HEK293 (cell line): ENCODE results near the gene LRCH1.

Experiments
- CTCF ChIA-PET: fragments of 350-600 bp; formaldehyde crosslinking; extraction: SDS; loops from one replicate; lab custom pipeline; 2021; ENCODE audit warnings: antibody characterized with exemption; lab: Yijun Ruan, JAX
- POLR2A ChIA-PET: fragments of 300-600 bp; formaldehyde crosslinking; extraction: SDS; loops from one replicate; lab custom pipeline; 2020; ENCODE audit warnings: antibody characterized with exemption, inconsistent platforms; lab: Yijun Ruan, JAX
- H3K27ac ChIP-seq: fragments of 200-500 bp; sonication (Bioruptor generic); 2 replicates; pipeline ENCODE4 v1.5.1; 2014; ENCODE audit warnings: low read depth, low read length, control low read depth, inconsistent platforms; ENCODE audit errors: extremely low read depth
- H3K36me3 ChIP-seq, 2 experiments: fragments of 200-500 bp in 1 of 2; sonication (Bioruptor generic) in 1 of 2; 1 replicate in 1 of 2; 2 replicates in 1 of 2; pipeline ENCODE4 v1.5.1; 2014 to 2017; ENCODE audit warnings: inconsistent platforms in 2 of 2, low read length in 2 of 2; ENCODE audit not compliant: control insufficient read depth in 2 of 2, insufficient read depth in 1 of 2
- H3K4me1 ChIP-seq: fragments of 200-500 bp; sonication (Bioruptor generic); 2 replicates; pipeline ENCODE4 v1.5.1; 2014; ENCODE audit warnings: mild to moderate bottlenecking, low read length, inconsistent platforms; ENCODE audit not compliant: control insufficient read depth, insufficient read depth
- H3K4me3 ChIP-seq: 2 replicates; pipeline ENCODE4 v1.5.1; 2011; ENCODE audit warnings: low read depth, mild to moderate bottlenecking, control low read depth, low read length, moderate library complexity
- H3K9me3 ChIP-seq: fragments of 200-500 bp; sonication (Bioruptor generic); 2 replicates; pipeline ENCODE4 v1.5.1; 2014; ENCODE audit warnings: low read depth, low read length, inconsistent platforms; ENCODE audit not compliant: control insufficient read depth, insufficient read depth
- HOXA7 ChIP-seq: sonication (generic); formaldehyde crosslinking; IDR thresholded peaks from 2 replicates; pipeline ENCODE4 v1.8.1; 2022; ENCODE audit warnings: missing genetic modification reagents, borderline replicate concordance
- MZF1 ChIP-seq: fragments of 450-650 bp; formaldehyde crosslinking; IDR thresholded peaks from 2 replicates; pipeline ENCODE4 v1.5.1; 2017; ENCODE audit warnings: missing biosample characterization, missing genetic modification characterization, borderline replicate concordance
- SALL2 ChIP-seq: fragments of 450-650 bp; formaldehyde crosslinking; IDR thresholded peaks from 2 replicates; pipeline ENCODE4 v1.5.0; 2017; ENCODE audit warnings: missing biosample characterization, mild to moderate bottlenecking, missing genetic modification characterization, borderline replicate concordance
- SCRT1 ChIP-seq: fragments of 450-650 bp; formaldehyde crosslinking; IDR thresholded peaks from 2 replicates; pipeline ENCODE4 v1.5.1; 2016; ENCODE audit warnings: missing biosample characterization, missing genetic modification characterization, borderline replicate concordance
- SCRT2 ChIP-seq: fragments of 450-650 bp; formaldehyde crosslinking; IDR thresholded peaks from 2 replicates; pipeline ENCODE4 v1.5.1; 2016; ENCODE audit warnings: missing biosample characterization, missing genetic modification characterization
- SP2 ChIP-seq: fragments of 450-650 bp; formaldehyde crosslinking; IDR thresholded peaks from 2 replicates; pipeline ENCODE4 v1.5.1; 2016; ENCODE audit warnings: missing biosample characterization, missing genetic modification characterization
- ZNF133 ChIP-seq: fragments of 450-650 bp; formaldehyde crosslinking; IDR thresholded peaks from 2 replicates; pipeline ENCODE4 v1.5.1; 2016; ENCODE audit warnings: missing biosample characterization, missing genetic modification characterization
- ZNF138 ChIP-seq: fragments of 450-650 bp; formaldehyde crosslinking; IDR thresholded peaks from 2 replicates; pipeline ENCODE4 v1.5.1; 2016; ENCODE audit warnings: missing biosample characterization, missing genetic modification characterization, borderline replicate concordance
- ZNF146 ChIP-seq: fragments of 450-650 bp; formaldehyde crosslinking; IDR thresholded peaks from 2 replicates; pipeline ENCODE4 v1.5.1; 2016; ENCODE audit warnings: missing biosample characterization, missing genetic modification characterization
- ZNF174 ChIP-seq: fragments of 450-650 bp; formaldehyde crosslinking; IDR thresholded peaks from 2 replicates; pipeline ENCODE4 v1.5.0; 2017; ENCODE audit warnings: missing biosample characterization, mild to moderate bottlenecking, missing genetic modification characterization
- ZNF248 ChIP-seq: fragments of 450-650 bp; formaldehyde crosslinking; IDR thresholded peaks from 2 replicates; pipeline ENCODE4 v1.5.1; 2017; ENCODE audit warnings: missing biosample characterization, missing genetic modification characterization
- ZNF311 ChIP-seq: fragments of 450-650 bp; formaldehyde crosslinking; IDR thresholded peaks from 2 replicates; pipeline ENCODE4 v1.5.1; 2017; ENCODE audit warnings: missing biosample characterization, missing genetic modification characterization, borderline replicate concordance
- ZNF335 ChIP-seq: fragments of 450-650 bp; formaldehyde crosslinking; conservative IDR thresholded peaks from 2 replicates; pipeline ENCODE4 v1.5.1; 2016; ENCODE audit warnings: missing biosample characterization, missing genetic modification characterization
- ZNF354C ChIP-seq: fragments of 450-650 bp; formaldehyde crosslinking; IDR thresholded peaks from 2 replicates; pipeline ENCODE4 v1.5.1; 2016; ENCODE audit warnings: missing biosample characterization, missing genetic modification characterization, low read depth, borderline replicate concordance
- ZNF394 ChIP-seq: fragments of 450-650 bp; formaldehyde crosslinking; IDR thresholded peaks from 2 replicates; pipeline ENCODE4 v1.5.1; 2016; ENCODE audit warnings: missing biosample characterization, missing genetic modification characterization, mild to moderate bottlenecking, moderate library complexity, borderline replicate concordance
- ZNF48 ChIP-seq: fragments of 450-650 bp; formaldehyde crosslinking; IDR thresholded peaks from 2 replicates; pipeline ENCODE4 v1.5.1; 2016; ENCODE audit warnings: missing biosample characterization, missing genetic modification characterization
- ZNF521 ChIP-seq: fragments of 450-650 bp; formaldehyde crosslinking; IDR thresholded peaks from 2 replicates; pipeline ENCODE4 v1.5.1; 2017; ENCODE audit warnings: missing biosample characterization, mild to moderate bottlenecking, missing genetic modification characterization
- ZNF549 ChIP-seq: fragments of 450-650 bp; IDR thresholded peaks from 2 replicates; pipeline ENCODE4 v1.5.1; 2018; ENCODE audit warnings: missing biosample characterization, missing genetic modification characterization, mild to moderate bottlenecking, inconsistent platforms, moderate library complexity
- ZNF558 ChIP-seq: fragments of 450-650 bp; formaldehyde crosslinking; IDR thresholded peaks from 2 replicates; pipeline ENCODE4 v1.5.1; 2016; ENCODE audit warnings: missing biosample characterization, missing genetic modification characterization
- ZNF621 ChIP-seq: fragments of 450-650 bp; formaldehyde crosslinking; IDR thresholded peaks from 2 replicates; pipeline ENCODE4 v1.5.1; 2017; ENCODE audit warnings: missing biosample characterization, missing genetic modification characterization
- ZNF76 ChIP-seq: fragments of 450-650 bp; formaldehyde crosslinking; IDR thresholded peaks from 2 replicates; pipeline ENCODE4; 2016; ENCODE audit warnings: low read depth, missing biosample characterization, missing genetic modification characterization, borderline replicate concordance
- ZSCAN30 ChIP-seq: fragments of 450-650 bp; IDR thresholded peaks from 2 replicates; pipeline ENCODE4 v1.5.1; 2018; ENCODE audit warnings: missing biosample characterization, mild to moderate bottlenecking, missing genetic modification characterization, moderate library complexity
- TF ChIP-seq, protein P1 (sequence below): fragments of 450-650 bp; formaldehyde crosslinking; optimal IDR thresholded peaks from 2 replicates; pipeline ENCODE3; 2016; ENCODE audit warnings: missing biosample characterization, mild to moderate bottlenecking, missing genetic modification characterization

LRCH1 gene

DNA sequence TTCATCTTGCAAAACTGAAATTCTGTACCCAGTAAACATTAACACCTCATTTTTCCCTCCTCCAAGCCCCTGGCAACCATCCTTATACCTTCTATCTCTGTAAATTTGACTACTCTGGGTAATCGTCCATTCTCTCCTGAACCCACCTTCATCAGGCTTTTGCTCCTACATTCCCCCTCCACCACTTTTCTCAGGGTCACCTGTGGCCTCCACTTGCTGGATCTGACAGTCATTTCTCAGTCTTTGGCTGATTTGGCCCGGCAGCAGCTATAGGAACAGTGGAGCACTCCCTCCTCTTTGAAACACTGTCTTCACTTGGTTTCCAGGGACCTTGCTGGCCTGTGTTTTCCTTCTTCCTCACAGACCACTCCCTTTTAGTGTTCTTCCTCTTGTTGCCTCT is 83.5 kb downstream of the LRCH1 start:
- CTCF ChIA-PET, result no interaction called here
- POLR2A ChIA-PET, result no interaction called here
- no peak overlapping the region for H3K4me3 ChIP-seq

DNA sequence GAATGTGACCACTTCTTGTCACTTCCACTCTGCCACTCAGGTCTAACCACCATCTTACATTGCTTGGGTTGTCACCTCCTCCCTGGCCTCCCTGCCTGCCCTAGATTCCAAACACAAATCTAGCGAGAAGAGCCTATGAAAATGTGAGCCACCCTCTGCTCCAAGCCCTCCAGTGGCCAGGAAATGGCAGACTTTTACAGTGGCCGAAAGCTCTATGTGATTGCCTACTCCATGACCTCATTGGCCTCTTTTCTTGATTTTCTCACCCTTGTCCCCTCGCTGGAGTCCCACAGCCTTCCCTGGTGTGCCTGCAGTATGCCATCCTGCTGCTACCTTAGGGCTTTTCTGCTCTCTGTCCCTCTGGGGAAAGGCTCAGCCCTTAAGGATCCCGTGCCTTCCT is 84.2 kb downstream of the LRCH1 start:
- H3K4me1 ChIP-seq, result peaks cover 6% of the 10 kb centered on the region; the same call in 1 of the 2 replicates
- TF ChIP-seq MZF1 (tag by site-specific recombination), result no peak
- TF ChIP-seq ZNF394 (tag by site-specific recombination), result no peak
- TF ChIP-seq SALL2 (tag by site-specific recombination), result no peak
- TF ChIP-seq ZNF354C (tag by site-specific recombination), result no peak
- no peak for TF ChIP-seq ZNF174 (tag by site-specific recombination)
- TF ChIP-seq ZNF558 (tag by site-specific recombination), result no peak
- no peak for TF ChIP-seq SCRT1
- TF ChIP-seq ZNF138, result no peak
- no peak for TF ChIP-seq ZNF335 (tag by site-specific recombination)
- no peak for TF ChIP-seq ZNF248 (tag by site-specific recombination)
- TF ChIP-seq ZNF621, result no peak
- no peak for TF ChIP-seq ZNF133 (tag by site-specific recombination)
- TF ChIP-seq ZSCAN30, result no peak
- no peak for TF ChIP-seq ZNF76
- no peak for TF ChIP-seq ZNF146 (tag by site-specific recombination)
- no peak for TF ChIP-seq ZNF311 (tag by site-specific recombination)
- TF ChIP-seq, all 188 proteins: peak for 0
- H3K27ac ChIP-seq, result no peak overlapping the region
- H3K4me3 ChIP-seq, result no peak overlapping the region
- H3K9me3 ChIP-seq, result no peaks in the 10 kb centered on the region
- POLR2A ChIA-PET, result no interaction called here
- CTCF ChIA-PET, result interaction anchor here (0.9 kb wide), 1 partner anchor 84 kb away, joined by 3 read pairs; no protein-coding TSS in a partner anchor
- H3K36me3 ChIP-seq, result no peaks in the 10 kb centered on the region

More for the DNA sequence above, 83.5 kb downstream of the LRCH1 start:
- TF ChIP-seq ZNF549 (tag by site-specific recombination) (no peak), SCRT1 (peak; percentile 95), SCRT2 (tag by site-specific recombination) (peak; percentile 97)
- TF ChIP-seq, protein P1, sequence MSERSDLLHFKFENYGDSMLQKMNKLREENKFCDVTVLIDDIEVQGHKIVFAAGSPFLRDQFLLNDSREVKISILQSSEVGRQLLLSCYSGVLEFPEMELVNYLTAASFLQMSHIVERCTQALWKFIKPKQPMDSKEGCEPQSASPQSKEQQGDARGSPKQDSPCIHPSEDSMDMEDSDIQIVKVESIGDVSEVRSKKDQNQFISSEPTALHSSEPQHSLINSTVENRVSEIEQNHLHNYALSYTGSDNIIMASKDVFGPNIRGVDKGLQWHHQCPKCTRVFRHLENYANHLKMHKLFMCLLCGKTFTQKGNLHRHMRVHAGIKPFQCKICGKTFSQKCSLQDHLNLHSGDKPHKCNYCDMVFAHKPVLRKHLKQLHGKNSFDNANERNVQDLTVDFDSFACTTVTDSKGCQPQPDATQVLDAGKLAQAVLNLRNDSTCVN, result no peak
- TF ChIP-seq, all 188 proteins: peak for 2
- Histone ChIP-seq H3K9me3 (no peaks in the 10 kb centered on the region), H3K27ac (no peak overlapping the region), H3K4me1 (peaks cover 6% of the 10 kb centered on the region; the same call in 1 of the 2 replicates), H3K36me3 (no peaks in the 10 kb centered on the region)

DNA sequence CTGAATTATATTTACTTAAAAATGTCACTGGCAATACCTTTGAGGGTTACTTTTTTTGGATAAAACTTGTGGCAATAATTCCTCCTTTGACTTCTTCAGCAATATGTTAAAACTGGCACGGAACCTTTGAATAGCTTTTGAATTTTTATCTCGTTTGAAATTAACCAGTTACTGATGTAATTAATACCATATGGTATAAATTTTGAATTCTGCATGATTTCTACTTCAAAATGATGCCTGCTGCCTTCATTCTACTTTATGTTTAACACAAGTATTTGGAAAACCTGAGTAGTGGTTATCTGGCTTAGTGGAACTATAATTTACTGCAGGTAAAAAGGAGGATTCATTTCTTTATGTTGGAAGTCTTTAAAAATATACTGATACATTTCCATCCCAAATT is 85.3 kb downstream of the LRCH1 start:
- ChIA-PET POLR2A (no interaction called here), CTCF (interaction anchor here (0.6 to 0.9 kb wide), 3 partner anchors 13 to 87 kb away, joined by 3 read pairs; no protein-coding TSS in a partner anchor)
- TF ChIP-seq SP2 (tag by site-specific recombination) (no peak), ZNF521 (tag by site-specific recombination) (no peak), HOXA7 (no peak), ZNF48 (tag by site-specific recombination) (no peak)
- H3K4me1 ChIP-seq, result peaks cover 10% of the 10 kb centered on the region; the same call in 1 of the 2 replicates
- H3K4me3 ChIP-seq, result no peak overlapping the region
- H3K27ac ChIP-seq, result no peak overlapping the region
- no peaks in the 10 kb centered on the region for H3K36me3 ChIP-seq
- H3K9me3 ChIP-seq, result no peaks in the 10 kb centered on the region
